IMR-90 (cell line): ENCODE measurements around the gene PAX8. TPM values are rescaled to one million over a fixed set of nuclear protein-coding genes. Genes with fewer than 3 reads are reported as not detected.

ENCODE experiments used
- ATAC-seq: fragments of 200-7000 bp; cut with Tn5 transposase; 2 replicates; pipeline ENCODE4 v1.9.1; 2020; ENCODE audit warnings: low read depth, mild to moderate bottlenecking, moderate library complexity
- BruUV-seq: library from RNA; stranded (reverse); fragments of 400-500 nt; replicated peaks from 2 replicates; lab custom pipeline; 2021; lab: Mats Ljungman, UMichigan
- CTCF ChIA-PET: fragments of 300-600 bp; formaldehyde crosslinking; extraction: SDS; loops from one replicate; lab custom pipeline; 2021; ENCODE audit warnings: antibody characterized with exemption; lab: Yijun Ruan, JAX
- POLR2A ChIA-PET: fragments of 300-600 bp; sonication (Branson Sonifier 250); formaldehyde crosslinking; loops from one replicate; lab custom pipeline; 2022; ENCODE audit warnings: antibody characterized with exemption; ENCODE audit not compliant: unreplicated experiment; lab: Charles Lee
- DNase-seq: peaks from one replicate; pipeline ENCODE4 v3.0.0; 2013
- H2AFZ ChIP-seq: replicated peaks from 2 replicates; pipeline ENCODE3; 2013; ENCODE audit warnings: low read length, mild to moderate bottlenecking; ENCODE audit not compliant: poor library complexity
- H2AK5ac ChIP-seq: 2 replicates; pipeline ENCODE4 v1.6.1; 2013; ENCODE audit warnings: low read depth, low read length, inconsistent platforms
- H2AK9ac ChIP-seq: replicated peaks from 2 replicates; pipeline ENCODE3; 2013; ENCODE audit warnings: mild to moderate bottlenecking, low read depth, low read length, moderate library complexity; ENCODE audit not compliant: poor library complexity
- H2BK120ac ChIP-seq: 2 replicates; pipeline ENCODE4 v1.6.1; 2013; ENCODE audit warnings: low read depth, low read length, inconsistent platforms
- H2BK15ac ChIP-seq: 3 replicates; pipeline ENCODE4 v1.6.1; 2013; ENCODE audit warnings: low read depth, low read length, inconsistent platforms
- H2BK20ac ChIP-seq: 2 replicates; pipeline ENCODE4 v1.6.1; 2013; ENCODE audit warnings: low read depth, mild to moderate bottlenecking, inconsistent platforms, low read length, moderate library complexity
- H2BK5ac ChIP-seq: 2 replicates; pipeline ENCODE4 v1.6.1; 2013; ENCODE audit warnings: mild to moderate bottlenecking, low read depth, low read length, inconsistent platforms; ENCODE audit not compliant: poor library complexity, severe bottlenecking
- H3K14ac ChIP-seq: replicated peaks from 2 replicates; pipeline ENCODE4 v1.6.1; 2013; ENCODE audit warnings: low read depth, low read length, inconsistent platforms
- H3K18ac ChIP-seq: 2 replicates; pipeline ENCODE4 v1.6.1; 2013; ENCODE audit warnings: low read depth, low read length, control low read depth
- H3K23ac ChIP-seq: 2 replicates; pipeline ENCODE4 v1.6.1; 2013; ENCODE audit warnings: low read depth, low read length, inconsistent platforms
- H3K27ac ChIP-seq: 2 replicates; pipeline ENCODE4 v1.5.1; 2013; ENCODE audit warnings: mild to moderate bottlenecking, control low read depth, low read length; ENCODE audit not compliant: insufficient read depth
- H3K27me3 ChIP-seq: 2 replicates; pipeline ENCODE4 v1.6.1; 2013; ENCODE audit warnings: low read length; ENCODE audit not compliant: control insufficient read depth, insufficient read depth
- H3K36me3 ChIP-seq: 2 replicates; pipeline ENCODE4 v1.6.1; 2013; ENCODE audit warnings: low read length, mixed read lengths; ENCODE audit not compliant: control insufficient read depth, insufficient read depth
- H3K4ac ChIP-seq: 2 replicates; pipeline ENCODE4 v1.6.1; 2013; ENCODE audit warnings: low read depth, low read length, inconsistent platforms
- H3K4me1 ChIP-seq: 2 replicates; pipeline ENCODE4 v1.6.1; 2013; ENCODE audit warnings: low read length, mixed read lengths; ENCODE audit not compliant: control insufficient read depth, insufficient read depth
- H3K4me2 ChIP-seq: 2 replicates; pipeline ENCODE4 v1.6.1; 2013; ENCODE audit warnings: low read depth, mild to moderate bottlenecking, control low read depth, low read length, moderate library complexity
- H3K4me3 ChIP-seq: 2 replicates; pipeline ENCODE4 v1.5.1; 2013; ENCODE audit warnings: low read depth, mild to moderate bottlenecking, control low read depth, low read length, moderate library complexity; ENCODE audit not compliant: insufficient read depth
- H3K56ac ChIP-seq: 2 replicates; pipeline ENCODE4 v1.6.1; 2013; ENCODE audit warnings: low read length, inconsistent platforms; ENCODE audit not compliant: insufficient read depth; ENCODE audit errors: extremely low read depth
- H3K79me1 ChIP-seq, 2 experiments: 2 replicates each; pipeline ENCODE4 v1.6.1; 2013; ENCODE audit warnings: low read length in 2 of 2, inconsistent platforms in 1 of 2, low read depth in 1 of 2
- H3K9ac ChIP-seq: 2 replicates; pipeline ENCODE4 v1.6.1; 2013; ENCODE audit warnings: low read depth, low read length, control low read depth
- H3K9me1 ChIP-seq: 2 replicates; pipeline ENCODE4 v1.6.1; 2013; ENCODE audit warnings: low read length, inconsistent platforms; ENCODE audit not compliant: insufficient read depth
- H3K9me3 ChIP-seq: 2 replicates; pipeline ENCODE4 v1.6.1; 2013; ENCODE audit warnings: low read length; ENCODE audit not compliant: control insufficient read depth, insufficient read depth
- H4K20me1 ChIP-seq: 2 replicates; pipeline ENCODE4 v1.6.1; 2013; ENCODE audit warnings: low read length, inconsistent platforms; ENCODE audit not compliant: insufficient read depth
- H4K5ac ChIP-seq: 2 replicates; pipeline ENCODE4 v1.6.1; 2013; ENCODE audit warnings: mild to moderate bottlenecking, low read depth, low read length, control low read depth
- H4K8ac ChIP-seq, 2 experiments: 2 replicates each; pipeline ENCODE4 v1.6.1; 2013; ENCODE audit warnings: low read depth in 2 of 2, low read length in 2 of 2, control low read depth in 1 of 2, inconsistent platforms in 1 of 2
- H4K91ac ChIP-seq: 2 replicates; pipeline ENCODE4 v1.6.1; 2013; ENCODE audit warnings: low read depth, low read length, inconsistent platforms; ENCODE audit not compliant: insufficient read depth
- BHLHE40 ChIP-seq: fragments of 150-350 bp; IDR thresholded peaks from 2 replicates; pipeline ENCODE4 v1.6.1; 2016; ENCODE audit warnings: mild to moderate bottlenecking, low read depth, low read length
- CEBPB ChIP-seq: IDR thresholded peaks from 2 replicates; pipeline ENCODE4 v1.6.1; 2012; ENCODE audit warnings: low read depth, low read length, improper control_type of control experiment
- CHD1 ChIP-seq: IDR thresholded peaks from 2 replicates; pipeline ENCODE4 v1.6.1; 2012; ENCODE audit warnings: low read depth, low read length, improper control_type of control experiment
- CTCF ChIP-seq: conservative IDR thresholded peaks from 2 replicates; pipeline ENCODE4 v1.5.1; 2012; ENCODE audit warnings: mild to moderate bottlenecking, low read depth, low read length, improper control_type of control experiment
- ELK1 ChIP-seq: fragments of 150-350 bp; IDR thresholded peaks from 2 replicates; pipeline ENCODE4 v1.6.1; 2016; ENCODE audit warnings: low read depth, mild to moderate bottlenecking, low read length, moderate library complexity, borderline replicate concordance
- FOS ChIP-seq: fragments of 150-350 bp; IDR thresholded peaks from 2 replicates; pipeline ENCODE4 v1.6.1; 2016; ENCODE audit warnings: low read depth, low read length
- MAFK ChIP-seq: IDR thresholded peaks from 2 replicates; pipeline ENCODE4 v1.6.1; 2012; ENCODE audit warnings: low read depth, low read length, improper control_type of control experiment
- MAZ ChIP-seq: IDR thresholded peaks from 2 replicates; pipeline ENCODE4 v1.6.1; 2012; ENCODE audit warnings: low read depth, mild to moderate bottlenecking, low read length, improper control_type of control experiment, moderate library complexity, borderline replicate concordance
- MXI1 ChIP-seq: IDR thresholded peaks from 2 replicates; pipeline ENCODE4 v1.6.1; 2012; ENCODE audit warnings: low read depth, mild to moderate bottlenecking, low read length, moderate library complexity, borderline replicate concordance
- NFE2L2 ChIP-seq: fragments of 150-350 bp; IDR thresholded peaks from 2 replicates; pipeline ENCODE4 v1.6.1; 2016; ENCODE audit warnings: low read depth, mild to moderate bottlenecking, low read length
- POLR2A ChIP-seq: IDR thresholded peaks from 2 replicates; pipeline ENCODE4 v1.6.1; 2012; ENCODE audit warnings: mild to moderate bottlenecking, low read depth, low read length
- RAD21 ChIP-seq: IDR thresholded peaks from 2 replicates; pipeline ENCODE4 v1.6.1; 2012; ENCODE audit warnings: low read length, improper control_type of control experiment
- RCOR1 ChIP-seq: IDR thresholded peaks from 2 replicates; pipeline ENCODE4 v1.6.1; 2012; ENCODE audit warnings: mild to moderate bottlenecking, low read length, improper control_type of control experiment; ENCODE audit not compliant: insufficient replicate concordance
- RFX5 ChIP-seq: IDR thresholded peaks from 2 replicates; pipeline ENCODE4 v1.8.0; 2012; ENCODE audit warnings: low read depth, mild to moderate bottlenecking, low read length, moderate library complexity
- SMC3 ChIP-seq: fragments of 150-350 bp; IDR thresholded peaks from 2 replicates; pipeline ENCODE4 v1.6.1; 2016; ENCODE audit warnings: low read depth, mild to moderate bottlenecking, antibody characterized with exemption, low read length, moderate library complexity
- USF2 ChIP-seq: fragments of 150-350 bp; IDR thresholded peaks from 2 replicates; pipeline ENCODE4 v1.6.1; 2017; ENCODE audit warnings: mild to moderate bottlenecking, antibody characterized with exemption, low read length, low read depth
- WGBS, 2 experiments: methylation state at CpG; one replicate each; pipeline versions ENCODE4 v1.1.5 to v1.1.7; 2013; ENCODE audit warnings: missing lambda C conversion rate in 2 of 2; ENCODE audit not compliant: insufficient read length in 1 of 2; ENCODE audit errors: extremely low coverage in 2 of 2; 5-methylcytosine and 5-hydroxymethylcytosine counted together
- dilution Hi-C: fragments of 300-500 bp; cut with HindIII; formaldehyde crosslinking; loops from one replicate; pipeline ENCODE4 v1.14.3; 2018; ENCODE audit warnings: low sequenced_read_pairs; ENCODE audit not compliant: unreplicated experiment
- in situ Hi-C: fragments of 300-500 bp; cut with MboI; formaldehyde crosslinking; loops from 3 replicates; pipeline ENCODE4 v1.14.3; 2019; ENCODE audit warnings: low sequenced_read_pairs, inconsistent platforms, mixed read lengths
- intact Hi-C: fragments of 100-400 bp; cut with micrococcal nuclease; formaldehyde crosslinking; loops from 2 replicates; pipeline ENCODE4 v1.10.0; 2022
- polyA plus RNA-seq, 3 experiments: library from polyadenylated mRNA; depleted of rRNA; stranded (reverse); fragments of >200 nt; gene quantifications; 2 replicates each; pipeline ENCODE4 v1.2.3, GENCODE V29; 2012; ENCODE audit warnings: low replicate concordance in 1 of 3
- total RNA-seq: library from RNA; depleted of rRNA; stranded (reverse); fragments of >200 nt; gene quantifications from 2 replicates; pipeline ENCODE4 v1.2.3, GENCODE V29; 2012

The PAX8 gene
- total and polyA plus RNA-seq, 2 of the 4 experiments (the other 2 are of a cell fraction) = 0.18 to 1.5 TPM

DNA sequence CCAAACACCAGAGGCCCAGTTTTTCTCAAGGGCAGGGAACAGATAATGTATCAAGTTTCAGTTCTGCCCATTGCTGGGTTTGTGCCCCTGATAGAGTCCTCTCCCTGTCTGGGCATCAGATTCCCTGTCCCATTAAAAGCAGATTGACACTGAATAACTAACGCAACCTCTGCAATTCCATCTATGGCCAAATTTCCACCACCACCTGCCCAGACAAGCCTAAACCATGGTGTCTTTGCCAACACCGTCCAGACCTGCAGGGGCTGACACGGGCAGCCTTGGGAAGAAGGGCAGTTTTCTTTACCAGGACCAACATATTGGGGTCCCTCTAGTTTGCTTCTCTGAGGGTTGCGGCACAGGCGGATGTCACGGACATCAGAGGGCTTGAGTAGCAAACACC, 26.4 kb upstream of the PAX8 start:
- H2AFZ ChIP-seq = no peak overlapping the region
- H3K9me1 ChIP-seq = no peaks in the 10 kb centered on the region
- H2BK120ac ChIP-seq = no peak overlapping the region
- H4K91ac ChIP-seq = no peak overlapping the region
- H2BK20ac ChIP-seq = no peak overlapping the region
- no peak overlapping the region for H2BK15ac ChIP-seq
- intact Hi-C loops (no loop called here), in situ Hi-C loops (no loop called here), dilution Hi-C loops (no loop called here)
- H3K4me2 ChIP-seq = no peak overlapping the region
- H3K79me1 ChIP-seq = no peaks in the 10 kb centered on the region
- no peak overlapping the region for H3K4ac ChIP-seq
- H2AK5ac ChIP-seq = no peak overlapping the region
- ChIA-PET CTCF (no interaction called here), POLR2A (no interaction called here)
- no peak overlapping the region for H3K27ac ChIP-seq
- no peak overlapping the region for H3K4me3 ChIP-seq
- no TSS peak for BruUV-seq
- H3K56ac ChIP-seq = no peak overlapping the region
- H3K27me3 ChIP-seq = peaks cover 28% of the 10 kb centered on the region
- H2BK5ac ChIP-seq = no peak overlapping the region
- no peak overlapping the region for H2AK9ac ChIP-seq
- no peak for TF ChIP-seq FOS
- TF ChIP-seq RFX5 = no peak
- TF ChIP-seq MAZ = no peak
- no peak for TF ChIP-seq SMC3
- no peak for TF ChIP-seq NFE2L2
- TF ChIP-seq MXI1 = no peak
- TF ChIP-seq MAFK = no peak
- no peak for TF ChIP-seq ELK1
- no peak for TF ChIP-seq USF2
- TF ChIP-seq BHLHE40 = no peak
- TF ChIP-seq POLR2A = no peak
- TF ChIP-seq RCOR1 = no peak
- no peak for TF ChIP-seq CHD1
- TF ChIP-seq CEBPB = no peak
- no peak for TF ChIP-seq CTCF
- TF ChIP-seq RAD21 = no peak
- no peak for ATAC-seq
- no peak for DNase-seq
- H3K9me3 ChIP-seq = no peaks in the 10 kb centered on the region
- H3K14ac ChIP-seq = no peak overlapping the region
- WGBS, 2 experiments = 100% methylated on average over 1 of the region's 6 CpGs; no CpG with 5 or more reads in 1 of the 2 experiments
- no peak overlapping the region for H4K5ac ChIP-seq
- H3K18ac ChIP-seq = no peak overlapping the region
- no peak overlapping the region for H3K23ac ChIP-seq
- H3K36me3 ChIP-seq = no peaks in the 10 kb centered on the region
- H3K9ac ChIP-seq = no peak overlapping the region
- H4K20me1 ChIP-seq = no peaks in the 10 kb centered on the region
- H3K4me1 ChIP-seq = no peaks in the 10 kb centered on the region
- no peak overlapping the region for H4K8ac ChIP-seq
